Left lung (tissue), 10 donors: ENCODE data around the gene FUOM. TPM values are rescaled to one million over a fixed set of nuclear protein-coding genes. Genes with fewer than 3 reads are reported as not detected.
A peak's percentile ranks its signal among the peaks of the same experiment; 100 is the strongest.

ENCODE experiments used
- ATAC-seq: fragments of 200-7000 bp; cut with Tn5 transposase; one replicate; pipeline ENCODE4 v1.9.1; 2020; ENCODE audit warnings: moderate library complexity
- DNase-seq, 4 donors: peaks; one replicate each; pipeline ENCODE4 v3.0.0-alpha.2; 2013 to 2020
- H3K27ac ChIP-seq, 2 donors: fragments of 200-600 bp; sonication (generic) in 1 of 2; one replicate each; pipeline versions ENCODE4 v1.5.0 to v1.8.0; 2020 to 2021
- H3K27me3 ChIP-seq, 2 donors: fragments of 200-600 bp; sonication (generic) in 1 of 2; one replicate each; pipeline versions ENCODE4 v1.5.0 to v1.8.0; 2020 to 2021
- H3K36me3 ChIP-seq, 2 donors: fragments of 200-600 bp; sonication (generic) in 1 of 2; one replicate each; pipeline versions ENCODE4 v1.5.0 to v1.8.0; 2020 to 2021
- H3K4me1 ChIP-seq, 2 donors: fragments of 200-600 bp; one replicate each; pipeline ENCODE4 v1.8.0; 2021
- H3K4me3 ChIP-seq, 2 donors: fragments of 200-600 bp; sonication (generic) in 1 of 2; one replicate each; pipeline versions ENCODE4 v1.5.0 to v1.8.0; 2020 to 2021; ENCODE audit warnings: mild to moderate bottlenecking in 1 of 2
- H3K9me3 ChIP-seq, 2 donors: fragments of 200-600 bp; sonication (generic) in 1 of 2; one replicate each; pipeline versions ENCODE4 v1.5.0 to v1.8.0; 2020 to 2021
- intact Hi-C, 2 donors: fragments of 100-400 bp; cut with DNase I; formaldehyde crosslinking; loops; one replicate each; pipeline versions ENCODE4 v1.11.2 to v1.14.2; 2022
- polyA plus RNA-seq, 6 donors: library from polyadenylated mRNA; unstranded; fragments of 120-200 nt; gene quantifications; one replicate each; pipeline ENCODE4 v1.2.1, GENCODE V29; 2013; ENCODE audit not compliant: insufficient read length in 6 of 6
- total RNA-seq, 2 donors: library from RNA; stranded (reverse); fragmentation: NEBNext Ultra II Directional; extraction: Animal tissue kit (Norgen Biotek cat#: 25700); gene quantifications; one replicate each; pipeline ENCODE4 v1.2.1, GENCODE V29; 2021
- TF ChIP-seq, protein P1 (sequence below), 2 donors: fragments of 200-600 bp; sonication (generic) in 1 of 2; IDR thresholded peaks; one replicate each; pipeline versions ENCODE4 v1.5.0 to v1.8.0; 2021; ENCODE audit warnings: antibody characterized with exemption in 2 of 2
- donor health status: DM: no; HTN: yes; CAD: no.
- donor health status: DM: no; HTN: no; CAD: no.

The FUOM gene
- total and polyA plus RNA-seq, 8 donors, result 6.2 to 24.1 (median 9.4) TPM

GRCh38 chr10:133327651-133328357, 30.0 kb downstream of the FUOM start:
- peaks cover 50 to 95% of the 10 kb centered on the region in 2 donors for H3K27me3 ChIP-seq
- no peak overlapping the region for H3K27ac ChIP-seq
- no peaks in the 10 kb centered on the region for H3K9me3 ChIP-seq
- peak in 1 of 4 donors; percentile 62 for DNase-seq
- H3K4me1 ChIP-seq, result peaks cover 4 to 24% of the 10 kb centered on the region in 2 donors
- H3K4me3 ChIP-seq, result no peak overlapping the region
- TF ChIP-seq, protein P1, sequence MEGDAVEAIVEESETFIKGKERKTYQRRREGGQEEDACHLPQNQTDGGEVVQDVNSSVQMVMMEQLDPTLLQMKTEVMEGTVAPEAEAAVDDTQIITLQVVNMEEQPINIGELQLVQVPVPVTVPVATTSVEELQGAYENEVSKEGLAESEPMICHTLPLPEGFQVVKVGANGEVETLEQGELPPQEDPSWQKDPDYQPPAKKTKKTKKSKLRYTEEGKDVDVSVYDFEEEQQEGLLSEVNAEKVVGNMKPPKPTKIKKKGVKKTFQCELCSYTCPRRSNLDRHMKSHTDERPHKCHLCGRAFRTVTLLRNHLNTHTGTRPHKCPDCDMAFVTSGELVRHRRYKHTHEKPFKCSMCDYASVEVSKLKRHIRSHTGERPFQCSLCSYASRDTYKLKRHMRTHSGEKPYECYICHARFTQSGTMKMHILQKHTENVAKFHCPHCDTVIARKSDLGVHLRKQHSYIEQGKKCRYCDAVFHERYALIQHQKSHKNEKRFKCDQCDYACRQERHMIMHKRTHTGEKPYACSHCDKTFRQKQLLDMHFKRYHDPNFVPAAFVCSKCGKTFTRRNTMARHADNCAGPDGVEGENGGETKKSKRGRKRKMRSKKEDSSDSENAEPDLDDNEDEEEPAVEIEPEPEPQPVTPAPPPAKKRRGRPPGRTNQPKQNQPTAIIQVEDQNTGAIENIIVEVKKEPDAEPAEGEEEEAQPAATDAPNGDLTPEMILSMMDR (IDR thresholded peaks at IDR 0.05), result no peak
- no peaks in the 10 kb centered on the region for H3K36me3 ChIP-seq
- ATAC-seq, result no peak
- intact Hi-C loops, result no loop called here

- TF ChIP-seq, protein P1 (IDR thresholded peaks at IDR 0.05), result no peak
- H3K9me3 ChIP-seq, result no peaks in the 10 kb centered on the region
- no peak overlapping the region for H3K27ac ChIP-seq
- intact Hi-C loops, result no loop called here
- no peak overlapping the region for H3K4me3 ChIP-seq
- peaks cover 48 to 89% of the 10 kb centered on the region in 2 donors for H3K27me3 ChIP-seq
- DNase-seq, result peak in 1 of 4 donors; percentile 53
- ATAC-seq, result no peak
- peaks cover 4 to 24% of the 10 kb centered on the region in 2 donors for H3K4me1 ChIP-seq
- H3K36me3 ChIP-seq, result no peaks in the 10 kb centered on the region
These were observed 30.8 kb downstream of the FUOM start for GRCh38 chr10:133326745-133327650.

DNA sequence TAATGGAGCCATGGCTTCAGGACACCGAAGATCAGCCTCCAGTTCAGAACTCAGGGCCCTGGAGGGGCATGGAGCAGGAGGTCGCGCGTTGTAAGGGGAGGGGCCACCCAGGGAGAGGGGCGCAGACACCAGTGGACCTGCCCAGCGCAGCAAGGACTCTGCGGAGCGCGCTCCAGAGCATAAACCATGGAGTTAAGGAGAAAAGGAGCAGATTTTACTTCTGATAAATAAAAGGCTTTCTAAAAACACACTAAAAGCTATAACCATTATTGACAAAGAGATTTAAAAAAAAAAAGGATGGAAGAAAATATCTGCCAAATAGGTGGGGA, 31.6 kb downstream of the FUOM start:
- H3K27me3 ChIP-seq, result peaks cover 44 to 81% of the 10 kb centered on the region in 2 donors
- H3K27ac ChIP-seq, result no peak overlapping the region
- H3K36me3 ChIP-seq, result no peaks in the 10 kb centered on the region
- ATAC-seq, result no peak
- no peak overlapping the region for H3K4me3 ChIP-seq
- DNase-seq, result no peak
- no peaks in the 10 kb centered on the region for H3K9me3 ChIP-seq
- intact Hi-C loops, result no loop called here
- H3K4me1 ChIP-seq, result peaks cover 4 to 24% of the 10 kb centered on the region in 2 donors
- TF ChIP-seq, protein P1 (IDR thresholded peaks at IDR 0.05), result no peak

DNA sequence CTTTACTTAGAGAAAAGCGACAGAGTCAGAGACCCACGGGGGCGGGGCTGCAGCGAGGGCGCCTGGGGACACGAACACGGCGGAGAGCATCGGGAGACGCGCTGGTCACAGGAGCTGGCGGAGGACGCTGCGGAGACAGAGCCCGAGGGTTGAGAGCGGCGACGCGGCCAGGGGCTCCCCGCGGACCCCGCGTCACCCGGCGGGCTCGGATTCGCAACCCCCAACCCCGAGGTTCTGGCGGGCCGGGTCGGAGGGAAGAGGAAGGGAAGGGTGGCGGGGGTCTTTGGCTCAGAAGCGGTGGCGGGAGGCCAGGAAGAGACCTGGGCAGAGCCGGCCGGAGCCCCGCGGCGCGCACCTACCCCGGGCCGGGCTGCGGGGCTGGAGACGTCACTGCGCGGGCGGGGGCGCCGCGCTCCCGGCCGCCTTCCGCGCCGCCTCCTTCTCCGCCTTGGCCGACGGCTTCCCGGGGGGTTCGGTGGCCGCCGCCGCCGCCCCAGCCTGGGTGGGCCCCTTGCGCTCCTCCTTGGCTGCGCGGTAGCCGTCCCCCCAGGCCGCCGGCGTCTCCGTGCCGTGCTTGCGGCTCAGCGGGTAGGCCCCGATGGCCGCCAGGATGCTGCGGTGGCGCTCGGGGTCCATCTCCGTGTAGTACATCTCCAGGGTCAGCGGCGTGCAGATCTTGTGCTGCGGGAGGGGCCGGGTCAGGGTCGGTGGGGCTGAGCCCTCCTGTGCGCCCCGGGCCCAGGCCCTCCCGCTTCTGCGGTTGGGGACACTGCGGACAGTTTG, 32.2 kb downstream of the FUOM start:
- intact Hi-C loops, result no loop called here
- no peaks in the 10 kb centered on the region for H3K9me3 ChIP-seq
- DNase-seq (peak in 1 of 4 donors; percentile 69), ATAC-seq (no peak)
- no peak overlapping the region for H3K27ac ChIP-seq
- H3K27me3 ChIP-seq, result peaks cover 44 to 80% of the 10 kb centered on the region in 2 donors
- TF ChIP-seq, protein P1 (IDR thresholded peaks at IDR 0.05), result no peak
- H3K4me1 ChIP-seq, result peaks cover 4 to 24% of the 10 kb centered on the region in 2 donors
- no peaks in the 10 kb centered on the region for H3K36me3 ChIP-seq
- H3K4me3 ChIP-seq, result peak overlapping the region in 1 of 2 donors; percentile 22
